OCI-LY1 (cell line): ENCODE measurements around the gene MLXIPL.

Experiments used
- CTCF ChIP-seq: fragments of 200-600 bp; sonication (generic), shearing (Covaris generic); IDR thresholded peaks from 2 replicates; pipeline ENCODE4 v1.5.1; 2017; ENCODE audit warnings: mild to moderate bottlenecking, antibody characterized with exemption, low read length, moderate library complexity, mixed read lengths
- EZH2 ChIP-seq: fragments of 200-600 bp; sonication (generic), shearing (Covaris generic); IDR thresholded peaks from 2 replicates; pipeline ENCODE4 v1.8.0; 2017; ENCODE audit warnings: borderline replicate concordance, mixed run types, mild to moderate bottlenecking, antibody characterized with exemption, low read length, moderate library complexity, mixed read lengths

- TF ChIP-seq CTCF (no peak), EZH2 (no peak)
Measured at GRCh38 chr7:73565675-73566340, 58.5 kb downstream of the MLXIPL start.
